GM19043 (cell line): ENCODE data around the gene WDR75.

Source experiments
- ATAC-seq: cut with Tn5 transposase; IDR thresholded peaks from one replicate; pipeline ENCODE4 v1.9.1; 2021; ENCODE audit warnings: low read depth; ENCODE audit not compliant: unreplicated experiment

WDR75 gene

GRCh38 chr2:189524746-189525145 is 83.5 kb downstream of the WDR75 start:
- ATAC-seq: no peak
